H1 (cell line): ENCODE results near the gene LIFR. TPM values are rescaled to one million over a fixed set of nuclear protein-coding genes. Genes with fewer than 3 reads are reported as not detected.

ENCODE experiments used
- CBX5 ChIP-seq: fragments of 300-800, 300-1000 bp; sonication (generic); IDR thresholded peaks from 2 replicates; pipeline ENCODE4 v1.7.1; 2016; ENCODE audit warnings: antibody characterized with exemption, low read length, low read depth
- CHD1 ChIP-seq: IDR thresholded peaks from 2 replicates; pipeline ENCODE4 v1.6.1; 2012; ENCODE audit warnings: low read depth, low read length, improper control_type of control experiment
- CHD7 ChIP-seq: fragments of 300-600 bp; sonication (generic); IDR thresholded peaks from 2 replicates; pipeline ENCODE4 v1.7.1; 2012; ENCODE audit warnings: low read length, moderate library complexity, mild to moderate bottlenecking, inconsistent platforms; ENCODE audit not compliant: insufficient replicate concordance
- EP300 ChIP-seq, 2 experiments: IDR thresholded peaks; 1 replicate in 1 of 2; 2 replicates in 1 of 2; pipeline ENCODE4 v1.6.1; 2011 to 2012; ENCODE audit warnings: low read depth in 2 of 2, low read length in 2 of 2, mild to moderate bottlenecking in 2 of 2, borderline replicate concordance in 1 of 2, inconsistent platforms in 1 of 2, moderate library complexity in 1 of 2
- EZH2 ChIP-seq: fragments of 200-600 bp; sonication (generic); IDR thresholded peaks from 2 replicates; pipeline ENCODE4 v1.7.1; 2012; ENCODE audit warnings: low read depth, mild to moderate bottlenecking, moderate library complexity, low read length, inconsistent platforms; ENCODE audit not compliant: severe bottlenecking
- GTF2F1 ChIP-seq: IDR thresholded peaks from 2 replicates; pipeline ENCODE4 v1.6.1; 2012; ENCODE audit warnings: low read depth, low read length, improper control_type of control experiment, borderline replicate concordance
- HDAC6 ChIP-seq: IDR thresholded peaks from one replicate; pipeline ENCODE4 v1.7.1; 2012; ENCODE audit warnings: low read depth, mild to moderate bottlenecking, inconsistent platforms, low read length, moderate library complexity
- POLR2AphosphoS5 ChIP-seq: IDR thresholded peaks from 2 replicates; pipeline ENCODE4 v1.6.1; 2011; ENCODE audit warnings: low read depth, low read length
- RAD21 ChIP-seq, 2 experiments: IDR thresholded peaks in 1 of 2; conservative IDR thresholded peaks in 1 of 2; 2 replicates each; pipeline ENCODE4 v1.6.1; 2011; ENCODE audit warnings: low read depth in 2 of 2, low read length in 2 of 2, improper control_type of control experiment in 1 of 2, inconsistent platforms in 1 of 2, mild to moderate bottlenecking in 1 of 2, moderate library complexity in 1 of 2
- RBBP5 ChIP-seq: IDR thresholded peaks from 2 replicates; pipeline ENCODE4 v1.7.1; 2012; ENCODE audit warnings: low read depth, mild to moderate bottlenecking, inconsistent platforms, low read length, moderate library complexity, borderline replicate concordance
- SP2 ChIP-seq: IDR thresholded peaks from 2 replicates; pipeline ENCODE4 v1.6.1; 2012; ENCODE audit warnings: mild to moderate bottlenecking, low read length, inconsistent platforms
- TBP ChIP-seq: IDR thresholded peaks from 2 replicates; pipeline ENCODE4 v1.6.1; 2011; ENCODE audit warnings: low read depth, low read length, improper control_type of control experiment
- polyA plus RNA-seq, 7 experiments: library from polyadenylated mRNA; depleted of rRNA in 3 of 7; stranded (reverse) in 5 of 7; unstranded in 2 of 7; fragments of >200 nt in 5 of 7; fragments of 200-250 nt in 2 of 7; gene quantifications; 1 replicate in 5 of 7; 2 replicates in 1 of 7; 4 replicates in 1 of 7; pipeline versions ENCODE4 v1.2.1 to v1.2.3, GENCODE V29; 2011 to 2013; ENCODE audit warnings: missing spikeins in 2 of 7, mixed read lengths in 2 of 7
- total RNA-seq: library from RNA; stranded (reverse); fragmentation: NEBNext Ultra II Directional; extraction: Animal tissue kit (Norgen Biotek cat#: 25700); gene quantifications from 2 replicates; pipeline ENCODE4 v1.2.1, GENCODE V29; 2021

Gene LIFR
- total and polyA plus RNA-seq, 2 of the 8 experiments (the other 6 are each of a cell fraction or from before 2014, with no cell fraction given) = 2.0 to 18.9 TPM

GRCh38 chr5:38519476-38519875 is 37.0 kb downstream of the LIFR start (continued):
- TF ChIP-seq CHD7 (no peak), EP300 (IDR thresholded peaks at IDR 0.05; ENCODE audit: borderline replicate concordance in 1 of 2, low read depth in 2 of 2, low read length in 2 of 2) (no peak), RAD21 (IDR thresholded peaks at IDR 0.05 in 1 of 2, conservative IDR thresholded peaks at IDR 0.05 in 1 of 2; ENCODE audit: low read depth in 2 of 2, low read length in 2 of 2) (no peak), RBBP5 (no peak), HDAC6 (no peak), GTF2F1 (no peak), TBP (no peak), EZH2 (no peak), SP2 (no peak), CBX5 (no peak), POLR2AphosphoS5 (no peak), CHD1 (no peak)
